NCI-H1694 (cell line): ENCODE measurements around the gene LVRN.
"Not testable (repeated sequence)": the region's sequence is repeated elsewhere in the genome, so short reads cannot be mapped to it uniquely, and the experiment has no call there.

Experiments
- DNase-seq: peaks from one replicate; lab custom pipeline; 2025; lab: John Stamatoyannopoulos, UW

LVRN gene, protein sequence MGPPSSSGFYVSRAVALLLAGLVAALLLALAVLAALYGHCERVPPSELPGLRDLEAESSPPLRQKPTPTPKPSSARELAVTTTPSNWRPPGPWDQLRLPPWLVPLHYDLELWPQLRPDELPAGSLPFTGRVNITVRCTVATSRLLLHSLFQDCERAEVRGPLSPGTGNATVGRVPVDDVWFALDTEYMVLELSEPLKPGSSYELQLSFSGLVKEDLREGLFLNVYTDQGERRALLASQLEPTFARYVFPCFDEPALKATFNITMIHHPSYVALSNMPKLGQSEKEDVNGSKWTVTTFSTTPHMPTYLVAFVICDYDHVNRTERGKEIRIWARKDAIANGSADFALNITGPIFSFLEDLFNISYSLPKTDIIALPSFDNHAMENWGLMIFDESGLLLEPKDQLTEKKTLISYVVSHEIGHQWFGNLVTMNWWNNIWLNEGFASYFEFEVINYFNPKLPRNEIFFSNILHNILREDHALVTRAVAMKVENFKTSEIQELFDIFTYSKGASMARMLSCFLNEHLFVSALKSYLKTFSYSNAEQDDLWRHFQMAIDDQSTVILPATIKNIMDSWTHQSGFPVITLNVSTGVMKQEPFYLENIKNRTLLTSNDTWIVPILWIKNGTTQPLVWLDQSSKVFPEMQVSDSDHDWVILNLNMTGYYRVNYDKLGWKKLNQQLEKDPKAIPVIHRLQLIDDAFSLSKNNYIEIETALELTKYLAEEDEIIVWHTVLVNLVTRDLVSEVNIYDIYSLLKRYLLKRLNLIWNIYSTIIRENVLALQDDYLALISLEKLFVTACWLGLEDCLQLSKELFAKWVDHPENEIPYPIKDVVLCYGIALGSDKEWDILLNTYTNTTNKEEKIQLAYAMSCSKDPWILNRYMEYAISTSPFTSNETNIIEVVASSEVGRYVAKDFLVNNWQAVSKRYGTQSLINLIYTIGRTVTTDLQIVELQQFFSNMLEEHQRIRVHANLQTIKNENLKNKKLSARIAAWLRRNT

GRCh38 chr5:115962239-115962564 lies at the start of gene LVRN:
LVRN (plus strand) TSS chr5:115962475; CDS start chr5:115962618, 143 bp downstream.
- DNase-seq, result no peak

DNA sequence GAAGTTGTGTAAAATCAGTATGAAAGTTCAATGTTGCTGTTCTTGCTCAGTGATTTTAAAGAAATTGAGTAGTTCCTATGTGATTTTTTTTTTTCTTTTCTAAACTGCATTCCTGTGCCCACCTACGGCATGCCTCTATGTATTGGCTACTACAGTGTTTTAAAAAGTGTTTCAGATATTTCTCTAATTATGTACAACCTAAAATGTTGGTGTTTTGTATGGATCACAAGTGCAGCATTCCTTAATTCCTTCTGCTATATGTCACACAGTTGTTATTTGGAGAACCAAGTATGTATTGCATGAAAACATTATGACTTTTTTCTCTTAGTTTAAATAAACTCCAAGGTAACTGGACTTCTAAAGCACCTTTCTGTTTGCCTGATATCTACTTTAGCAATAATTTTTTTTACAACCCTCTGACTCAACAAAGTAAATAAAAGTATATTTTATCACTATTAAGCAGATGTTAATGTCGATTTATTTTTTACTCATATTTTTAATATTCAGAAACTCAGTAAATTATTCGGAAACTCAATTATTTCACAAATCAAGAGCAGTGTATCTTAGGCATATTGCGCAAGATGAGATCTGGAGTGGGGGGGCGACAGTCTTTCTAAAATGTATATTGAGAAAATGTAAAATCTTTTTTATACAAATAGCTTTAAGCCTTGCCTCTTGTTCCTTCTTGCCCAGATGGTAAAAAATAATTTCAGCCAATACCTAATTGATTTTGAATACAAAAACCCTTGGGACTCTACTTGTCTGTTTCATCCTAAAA lies 48.5 kb upstream of the LVRN start:
- not testable (repeated sequence) for DNase-seq

GRCh38 chr5:115920171-115920725 lies 42.0 kb upstream of the LVRN start:
- DNase-seq, result no peak

DNA sequence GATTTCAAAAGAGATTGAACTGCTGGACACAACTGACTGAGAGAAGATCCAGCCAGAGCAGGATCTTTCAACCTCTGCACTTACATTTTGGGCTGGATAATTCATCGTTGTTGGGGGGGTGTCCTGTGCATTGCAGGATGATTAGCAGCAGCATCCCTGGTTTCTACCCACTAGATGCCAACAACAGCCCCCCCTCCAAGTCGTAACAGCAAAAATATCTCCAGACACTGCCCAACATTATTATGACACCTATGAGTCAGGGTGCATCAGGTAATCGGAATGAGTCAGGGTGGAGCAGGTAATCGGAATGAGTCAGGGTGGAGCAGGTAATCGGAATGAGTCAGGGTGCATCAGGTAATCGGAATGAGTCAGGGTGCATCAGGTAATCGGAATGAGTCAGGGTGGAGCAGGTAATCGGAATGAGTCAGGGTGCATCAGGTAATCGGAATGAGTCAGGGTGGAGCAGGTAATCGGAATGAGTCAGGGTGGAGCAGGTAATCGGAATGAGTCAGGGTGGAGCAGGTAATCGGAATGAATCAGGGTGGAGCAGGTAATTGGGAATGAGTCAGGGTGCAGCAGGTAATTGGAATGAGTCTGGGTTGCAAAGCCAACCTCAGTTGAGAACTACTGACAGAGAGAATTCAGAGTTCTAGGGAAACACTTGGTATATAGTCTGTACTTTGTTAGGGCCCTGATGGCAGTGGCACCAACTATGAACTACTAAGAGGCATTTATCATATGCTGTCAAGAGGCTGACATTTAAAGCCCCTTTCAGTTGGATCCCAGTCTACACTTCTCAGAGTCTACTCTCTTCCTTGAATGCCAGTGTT lies 33.5 kb upstream of the LVRN start:
- not testable (repeated sequence) for DNase-seq

DNA sequence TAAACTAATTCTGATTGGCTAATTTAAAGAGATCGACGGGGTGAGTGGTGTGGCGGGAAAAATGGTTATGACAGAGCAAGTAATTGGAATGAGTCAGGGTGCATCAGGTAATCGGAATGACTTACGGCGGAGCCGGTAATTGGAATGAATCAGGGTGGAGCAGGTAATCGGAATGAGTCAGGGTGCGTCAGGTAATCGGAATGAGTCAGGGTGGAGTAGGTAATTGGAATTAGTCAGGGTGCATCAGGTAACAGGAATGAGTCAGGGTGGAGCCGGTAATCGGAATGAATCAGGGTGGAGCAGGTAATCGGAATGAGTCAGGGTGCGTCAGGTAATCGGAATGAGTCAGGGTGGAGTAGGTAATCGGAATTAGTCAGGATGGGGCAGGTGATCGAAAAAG lies 32.1 kb upstream of the LVRN start:
- DNase-seq, result not testable (repeated sequence)

DNA sequence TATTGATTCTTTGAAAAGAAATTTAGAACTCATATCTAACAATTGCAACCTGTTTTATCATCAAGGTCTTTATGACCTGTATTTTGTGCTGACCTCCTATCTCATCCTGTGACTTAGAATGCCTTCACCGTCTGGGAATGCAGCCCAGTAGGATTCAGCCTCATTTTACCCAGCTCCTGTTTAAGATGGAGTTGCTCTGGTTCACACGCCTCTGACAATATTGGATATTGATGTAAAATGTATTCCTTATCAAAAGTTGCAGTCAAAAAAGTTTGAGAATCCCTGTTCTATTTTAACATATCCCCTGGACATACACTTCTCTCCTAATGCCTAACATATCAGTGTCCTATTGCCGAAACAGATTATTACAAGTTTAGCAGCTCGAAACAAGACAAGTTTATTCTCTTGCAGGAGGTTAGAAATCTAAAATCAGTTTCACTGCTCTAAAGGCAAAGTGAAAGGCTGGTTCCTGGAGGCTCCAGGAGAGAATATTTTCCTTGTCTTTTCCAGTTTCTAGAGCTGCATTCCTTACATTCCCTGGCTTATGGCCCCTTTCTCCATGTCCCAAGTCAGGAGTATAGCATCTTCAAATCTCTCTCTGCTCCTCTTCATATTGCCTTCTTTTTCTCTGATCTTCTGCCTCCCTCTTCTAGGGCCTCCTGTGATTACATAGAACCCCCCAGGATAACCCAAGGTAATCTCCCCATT lies 31.5 kb upstream of the LVRN start:
- DNase-seq, result no peak

DNA sequence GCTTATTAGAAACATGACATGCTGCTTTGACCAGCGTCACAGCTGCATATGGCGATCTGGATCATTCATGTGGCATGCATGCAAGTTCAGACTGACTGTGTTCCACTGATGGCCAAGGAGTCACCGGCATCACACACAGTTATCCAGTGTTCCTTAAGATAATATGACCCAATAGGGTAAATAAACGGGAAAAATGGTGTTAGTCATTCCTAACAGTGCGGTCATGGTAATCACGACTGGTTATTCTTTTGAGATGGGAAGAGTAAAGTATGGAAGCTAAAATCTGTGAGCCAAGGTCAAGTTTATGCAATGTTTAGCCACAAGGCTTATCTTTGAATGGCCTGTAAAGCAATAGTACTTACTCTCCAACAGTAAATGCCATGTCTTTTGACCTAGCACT lies 29.3 kb upstream of the LVRN start:
- DNase-seq, result no peak

- no peak for DNase-seq
Measured at GRCh38 chr5:115934388-115934974, 27.8 kb upstream of the LVRN start.

- DNase-seq, result no peak
Measured at GRCh38 chr5:115936031-115936430, 26.2 kb upstream of the LVRN start.

DNA sequence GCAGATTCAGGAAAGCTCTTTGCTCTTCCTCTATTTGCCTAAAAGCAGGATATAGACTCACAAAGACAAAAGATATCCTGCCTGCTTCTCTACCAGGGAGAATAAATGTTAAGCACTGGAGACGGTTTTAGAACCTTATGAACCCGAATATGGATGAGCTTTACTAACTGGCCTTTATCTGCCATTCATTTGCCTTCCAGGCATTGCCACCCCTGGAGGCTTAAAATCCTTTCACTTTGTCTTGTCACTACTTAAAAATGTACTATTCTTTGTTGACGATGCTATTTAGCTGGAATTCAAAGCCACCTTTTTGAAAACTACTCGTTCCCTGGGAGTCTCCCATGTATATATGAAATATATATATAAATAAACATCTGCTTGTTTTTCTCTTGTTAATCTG lies 23.2 kb upstream of the LVRN start:
- DNase-seq, result no peak

DNA sequence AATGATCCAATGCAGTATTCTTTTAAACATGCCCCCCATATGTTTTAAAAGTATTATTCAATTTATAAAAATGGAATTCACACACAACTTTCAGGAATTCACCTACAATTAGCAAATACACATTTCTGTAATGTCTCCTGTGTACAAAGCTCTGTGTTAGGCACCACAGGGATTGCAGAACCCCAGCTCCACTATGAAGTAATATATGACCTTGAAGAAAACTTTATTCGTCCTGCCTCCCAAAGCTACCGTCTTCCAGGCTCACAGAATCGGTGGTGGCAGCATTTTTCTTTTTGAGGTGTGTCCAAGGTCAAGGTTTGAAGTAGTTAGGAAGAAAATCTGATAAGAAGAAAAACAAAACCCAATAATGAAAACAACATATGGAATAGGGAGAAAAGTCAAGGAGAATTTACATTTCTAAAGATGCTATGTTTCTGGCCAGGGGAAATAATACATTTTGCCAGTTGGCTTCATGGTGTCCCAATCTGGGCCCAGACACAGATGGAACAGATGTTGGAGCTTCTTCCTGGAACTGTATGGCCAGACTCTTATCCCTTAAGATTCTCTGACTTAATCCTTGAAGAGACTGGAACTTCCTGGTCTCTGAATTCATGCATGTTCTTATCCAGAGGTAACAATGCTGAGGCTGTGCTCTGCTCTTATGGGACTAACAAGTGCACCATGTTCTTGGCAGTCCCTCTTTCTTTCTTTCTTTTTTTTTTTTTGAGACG lies 22.0 kb upstream of the LVRN start:
- DNase-seq, result no peak

DNA sequence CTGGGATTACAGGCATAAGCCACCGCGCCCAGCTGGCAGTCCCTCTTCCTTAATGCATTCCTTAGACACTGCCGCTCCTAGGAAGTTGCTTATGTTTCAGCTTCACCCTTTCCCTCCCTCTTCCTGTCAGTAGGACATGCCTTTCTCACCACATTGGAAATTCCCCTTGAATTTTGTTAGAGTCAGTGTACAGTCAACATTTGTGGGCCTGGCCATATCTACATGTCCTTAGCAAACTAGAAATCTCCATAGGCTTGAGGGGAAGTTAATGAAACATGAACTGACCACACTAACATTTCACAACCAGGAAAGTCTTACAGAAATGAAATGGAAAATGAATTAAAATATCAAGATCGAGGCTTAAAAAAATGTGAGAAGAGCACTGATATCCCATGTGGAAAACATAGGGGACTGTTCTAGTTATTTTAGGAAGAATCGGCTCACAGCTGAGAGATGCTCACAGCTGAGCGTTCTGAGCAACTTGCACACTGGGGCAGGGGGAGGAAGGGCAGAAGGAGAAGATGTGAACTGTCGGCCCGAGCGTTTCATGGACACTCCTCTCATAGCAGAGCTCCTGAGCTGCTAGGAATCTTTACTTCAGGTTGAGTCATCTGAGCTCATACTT lies 21.1 kb upstream of the LVRN start:
- DNase-seq, result no peak

- DNase-seq, result no peak
Measured at GRCh38 chr5:115944501-115944900, 17.8 kb upstream of the LVRN start.

DNA sequence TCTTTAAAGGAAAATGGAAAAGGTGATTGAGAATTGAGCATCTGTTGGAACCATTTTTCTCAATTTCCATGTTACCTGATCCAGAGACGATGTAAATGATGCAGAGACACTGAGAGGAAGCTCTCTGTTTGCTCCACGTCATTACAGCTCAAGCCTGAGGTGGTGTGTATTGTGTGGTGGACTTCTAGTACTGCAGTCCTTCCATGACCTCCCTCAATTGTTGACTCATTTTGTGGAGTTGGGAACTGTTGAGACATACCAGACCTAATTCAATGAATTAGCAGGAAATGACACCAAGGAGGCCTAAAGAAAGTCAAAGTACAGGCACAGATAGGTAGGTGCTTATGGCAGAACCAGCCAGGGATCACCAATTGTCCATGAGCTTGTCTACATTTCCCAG lies 15.6 kb upstream of the LVRN start:
- no peak for DNase-seq

GRCh38 chr5:115947260-115947659 lies 15.0 kb upstream of the LVRN start:
- DNase-seq, result no peak

GRCh38 chr5:115948091-115948534 lies 14.2 kb upstream of the LVRN start:
- DNase-seq, result no peak

GRCh38 chr5:115949096-115949495 lies 13.2 kb upstream of the LVRN start:
- DNase-seq, result no peak

DNA sequence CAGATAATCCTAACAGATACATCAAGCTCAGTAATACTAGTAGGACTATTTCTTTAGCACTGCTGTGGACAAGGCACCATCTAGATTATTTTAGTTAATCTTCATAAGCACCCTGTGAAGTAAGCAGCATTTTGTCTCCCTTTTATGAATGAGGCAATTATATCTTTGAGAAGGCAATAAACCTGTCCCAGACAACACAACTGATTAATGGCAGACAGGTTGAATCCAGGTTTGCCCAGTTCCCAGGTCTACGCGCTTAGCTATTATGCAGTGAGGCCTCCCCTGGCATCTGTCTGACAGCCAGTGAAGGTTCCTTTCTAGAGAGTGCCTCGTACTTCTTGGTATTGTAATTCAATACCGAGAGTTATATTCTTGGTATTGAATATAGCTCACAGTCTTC lies 9.7 kb upstream of the LVRN start:
- DNase-seq, result no peak

DNA sequence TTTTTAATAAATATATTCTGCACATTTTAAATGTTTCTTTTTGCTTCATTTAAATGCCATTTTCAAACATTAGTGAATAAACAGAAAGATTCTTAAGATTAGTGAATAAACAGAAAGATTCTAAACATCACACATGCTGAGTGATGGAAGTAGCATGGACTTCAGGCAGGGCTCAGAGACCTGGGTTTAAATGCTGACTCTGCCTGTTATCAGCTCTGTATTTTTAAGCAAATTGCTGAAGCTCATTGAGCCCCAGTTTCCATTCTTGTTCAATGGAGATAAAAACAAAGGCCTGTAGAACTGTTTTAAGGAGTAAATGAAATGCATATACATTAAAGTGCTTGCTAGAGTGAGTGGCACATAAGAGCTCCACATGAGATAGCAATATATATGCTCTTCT lies 8.1 kb upstream of the LVRN start:
- DNase-seq, result no peak
